Measurements from ENCODE around the gene TMEM151A. TPM values are rescaled to one million over a fixed set of nuclear protein-coding genes. Genes with fewer than 3 reads are reported as not detected.

TMEM151A gene
- total and polyA plus RNA-seq, 2 experiments from 2014 or later = 1.0 to 4.4 TPM

- no peak for DNase-seq (ENCODE audit: low spot score)
- H3K9me3 Mint-ChIP-seq = no peaks in the 10 kb centered on the region; the same call in 2 of the 3 replicates
- peaks cover 8% of the 10 kb centered on the region; the same call in 1 of the 2 replicates for H4K20me1 ChIP-seq (replicated peaks; ENCODE audit: insufficient read depth)
- H3K79me2 ChIP-seq (replicated peaks; ENCODE audit: insufficient read depth) = peaks cover 11% of the 10 kb centered on the region; the same call in 1 of the 2 replicates
- H3K4me3 ChIP-seq = peak overlapping the region; percentile 95
- H3K9me2 ChIP-seq (ENCODE audit: insufficient read depth) = no peaks in the 10 kb centered on the region
- no peak overlapping the region for H3K27ac Mint-ChIP-seq
- H3K27me3 ChIP-seq (ENCODE audit: insufficient read depth) = no peaks in the 10 kb centered on the region
- H3K4me2 ChIP-seq = peak overlapping the region; percentile 92
- peak overlapping the region; percentile 91 for H3K4me3 Mint-ChIP-seq
- TF ChIP-seq EZH2 (IDR thresholded peaks at IDR 0.05; ENCODE audit: low read depth, unreplicated experiment) = no peak
- TF ChIP-seq CTCF (conservative IDR thresholded peaks at IDR 0.05; ENCODE audit: low read depth in 2 of 2) = no peak
- TF ChIP-seq ETS1 (IDR thresholded peaks at IDR 0.05) = no peak
- no peak for TF ChIP-seq NANOG (IDR thresholded peaks at IDR 0.05; ENCODE audit: borderline replicate concordance)
- no peak for TF ChIP-seq STAT1 (IDR thresholded peaks at IDR 0.05; ENCODE audit: unreplicated experiment)
- TF ChIP-seq CREB1 (CRISPR knock-in tag; IDR thresholded peaks at IDR 0.05; ENCODE audit: low read depth) = no peak
- TF ChIP-seq JUNB (IDR thresholded peaks at IDR 0.05; ENCODE audit: unreplicated experiment) = no peak
- no peak for TF ChIP-seq REST (IDR thresholded peaks at IDR 0.05; ENCODE audit: unreplicated experiment)
- no peak for TF ChIP-seq EZH2phosphoT487 (IDR thresholded peaks at IDR 0.05; ENCODE audit: unreplicated experiment)
- no peak for TF ChIP-seq POLR2AphosphoS5 (IDR thresholded peaks at IDR 0.05; ENCODE audit: low read depth)
- TF ChIP-seq ZNF331 (CRISPR knock-in tag; IDR thresholded peaks at IDR 0.05; ENCODE audit: low read depth) = no peak
- TF ChIP-seq ZNF462 (CRISPR knock-in tag; IDR thresholded peaks at IDR 0.05) = no peak
- no peak for TF ChIP-seq ZNF114 (CRISPR knock-in tag; IDR thresholded peaks at IDR 0.05)
- H2AFZ ChIP-seq = no peak overlapping the region
- peaks cover 29% of the 10 kb centered on the region for H3K36me3 Mint-ChIP-seq (ENCODE audit: low read depth)
- peaks cover 19% of the 10 kb centered on the region for H3K4me1 ChIP-seq (ENCODE audit: insufficient read depth)
- H3K27me3 Mint-ChIP-seq (ENCODE audit: insufficient read depth, low read depth, poor library complexity) = peaks cover 17% of the 10 kb centered on the region
- H3K4me1 Mint-ChIP-seq = peaks cover 16% of the 10 kb centered on the region
- peaks cover 21% of the 10 kb centered on the region for H3F3A ChIP-seq (replicated peaks; ENCODE audit: low read depth)
- H3K27ac ChIP-seq (ENCODE audit: low read depth) = peak overlapping the region; percentile 85; the same call in 1 of the 2 replicates
- H3K36me3 ChIP-seq (ENCODE audit: insufficient read depth) = 0 out of 2 replicates have a peak, but pooled peaks cover 9% of the 10 kb centered on the region
- peak; percentile 3 for ATAC-seq
Observed at GRCh38 chr11:66258473-66258893, 33.2 kb upstream of the TMEM151A start.
